ENCODE results near the gene RGL1. TPM values are rescaled to one million over a fixed set of nuclear protein-coding genes. Genes with fewer than 3 reads are reported as not detected.

RGL1 gene
- total RNA-seq, 2 donors from 2014 or later = 9.9 to 16.2 TPM

GRCh38 chr1:183830389-183830788, 25.5 kb downstream of the RGL1 start:
- 87 to 88% methylated on average over 1 of the region's 1 CpG for WGBS, 2 donors
- no peaks in the 10 kb centered on the region for H3K36me3 ChIP-seq (replicated peaks in 1 of 2; ENCODE audit: insufficient read depth in 1 of 2, low read depth in 2 of 2)
- no peaks in the 10 kb centered on the region for H3K27me3 ChIP-seq
- H3K4me1 ChIP-seq = peaks cover 5% of the 10 kb centered on the region
- ATAC-seq (no peak), DNase-seq (no peak)
- H3K9me3 ChIP-seq = no peaks in the 10 kb centered on the region
- H3K27ac ChIP-seq = no peak overlapping the region
- TF ChIP-seq POLR2A (IDR thresholded peaks at IDR 0.05) = no peak
- no peak for TF ChIP-seq CTCF (IDR thresholded peaks at IDR 0.05)
- no peak overlapping the region for H3K4me3 ChIP-seq
- intact Hi-C loops (cut with DNase I) = no loop called here

GRCh38 chr1:183831311-183831710, 26.4 kb downstream of the RGL1 start:
- no peak for TF ChIP-seq CTCF (IDR thresholded peaks at IDR 0.05)
- no peak for TF ChIP-seq POLR2A (IDR thresholded peaks at IDR 0.05)
- intact Hi-C loops (cut with DNase I) = no loop called here
- no peaks in the 10 kb centered on the region for H3K27me3 ChIP-seq
- no peak overlapping the region for H3K27ac ChIP-seq
- no peaks in the 10 kb centered on the region for H3K9me3 ChIP-seq
- peaks cover 5% of the 10 kb centered on the region for H3K4me1 ChIP-seq
- DNase-seq = no peak
- no peaks in the 10 kb centered on the region for H3K36me3 ChIP-seq (replicated peaks in 1 of 2; ENCODE audit: insufficient read depth in 1 of 2, low read depth in 2 of 2)
- H3K4me3 ChIP-seq = no peak overlapping the region
- no peak for ATAC-seq

- TF ChIP-seq CTCF (IDR thresholded peaks at IDR 0.05) (no peak), POLR2A (IDR thresholded peaks at IDR 0.05) (no peak)
- Histone ChIP-seq H3K4me3 (no peak overlapping the region), H3K9me3 (no peaks in the 10 kb centered on the region), H3K27ac (no peak overlapping the region), H3K27me3 (no peaks in the 10 kb centered on the region), H3K36me3 (replicated peaks in 1 of 2; ENCODE audit: insufficient read depth in 1 of 2, low read depth in 2 of 2) (no peaks in the 10 kb centered on the region), H3K4me1 (no peaks in the 10 kb centered on the region)
- intact Hi-C loops (cut with DNase I) = no loop called here
- DNase-seq (no peak), ATAC-seq (no peak)
Measured at GRCh38 chr1:183832459-183832858, 27.5 kb downstream of the RGL1 start.

- Histone ChIP-seq H3K27me3 (no peaks in the 10 kb centered on the region), H3K27ac (no peak overlapping the region), H3K36me3 (replicated peaks in 1 of 2; ENCODE audit: insufficient read depth in 1 of 2, low read depth in 2 of 2) (no peaks in the 10 kb centered on the region), H3K4me3 (no peak overlapping the region), H3K9me3 (no peaks in the 10 kb centered on the region), H3K4me1 (no peaks in the 10 kb centered on the region)
- no peak for DNase-seq
- intact Hi-C loops (cut with DNase I) = no loop called here
- WGBS, 2 donors = 51 to 64% methylated on average over 3 of the region's 3 CpGs
- no peak for ATAC-seq
- no peak for TF ChIP-seq CTCF (IDR thresholded peaks at IDR 0.05)
- TF ChIP-seq POLR2A (IDR thresholded peaks at IDR 0.05) = no peak
Measured at GRCh38 chr1:183834568-183834967, 29.6 kb downstream of the RGL1 start.

- Histone ChIP-seq H3K9me3 (no peaks in the 10 kb centered on the region), H3K36me3 (replicated peaks in 1 of 2; ENCODE audit: insufficient read depth in 1 of 2, low read depth in 2 of 2) (no peaks in the 10 kb centered on the region), H3K4me3 (no peak overlapping the region), H3K27me3 (no peaks in the 10 kb centered on the region), H3K27ac (no peak overlapping the region), H3K4me1 (no peaks in the 10 kb centered on the region)
- TF ChIP-seq CTCF (IDR thresholded peaks at IDR 0.05) (no peak), POLR2A (IDR thresholded peaks at IDR 0.05) (no peak)
- 73 to 74% methylated on average over 4 of the region's 4 CpGs for WGBS, 2 donors
- DNase-seq (no peak), ATAC-seq (no peak)
- intact Hi-C loops (cut with DNase I) = no loop called here
Measured at GRCh38 chr1:183836598-183836997, 31.7 kb downstream of the RGL1 start.
